HG03066 (cell line): ENCODE measurements around the gene ZBTB20.

ENCODE experiments used
- ATAC-seq: cut with Tn5 transposase; IDR thresholded peaks from one replicate; pipeline ENCODE4 v1.9.1; 2021; ENCODE audit warnings: low read depth; ENCODE audit not compliant: unreplicated experiment

Gene ZBTB20

DNA sequence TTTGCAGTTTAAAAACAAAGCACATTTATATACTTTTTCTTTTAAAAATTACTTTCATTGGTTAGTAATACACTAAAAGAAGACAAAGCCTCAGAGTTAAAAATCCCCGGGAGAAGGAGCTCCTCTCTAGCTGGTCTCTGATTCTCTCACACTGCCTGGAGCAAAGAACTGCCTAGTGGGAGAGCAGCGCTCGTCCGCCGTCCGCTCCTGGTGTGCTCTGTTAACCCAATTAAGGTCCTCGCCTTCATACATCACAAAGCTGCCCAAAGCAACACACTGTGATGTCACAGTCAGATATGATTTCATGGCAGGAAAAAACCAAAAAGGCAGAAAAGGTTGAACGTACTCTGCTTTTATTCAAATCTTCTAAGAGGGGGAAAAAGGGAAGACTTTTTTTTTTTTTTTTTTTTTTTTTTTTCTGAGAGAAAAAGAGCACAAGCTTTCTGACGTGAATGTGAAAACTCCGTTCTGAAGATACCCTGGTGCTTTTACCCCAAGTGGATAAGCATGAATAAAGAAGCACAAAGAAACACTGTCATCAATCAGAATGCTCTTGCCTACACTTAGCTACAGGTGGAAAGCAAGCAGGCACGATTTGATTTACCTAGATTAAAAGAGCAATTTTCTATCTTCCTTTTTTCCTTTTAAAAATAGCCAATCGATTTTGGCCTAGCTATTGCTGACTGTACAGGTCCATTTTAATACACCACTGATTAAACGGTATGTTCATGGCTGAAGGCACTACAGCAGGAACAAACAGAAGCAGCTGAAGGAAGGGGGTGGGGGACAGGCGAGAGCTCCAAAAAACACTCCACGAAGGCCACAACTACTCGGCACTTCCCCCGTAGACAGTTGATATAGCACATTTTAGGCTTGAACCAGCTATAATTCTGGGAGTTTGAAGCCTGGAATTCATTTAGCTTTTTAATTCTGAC lies 738.1 kb downstream of the ZBTB20 start:
- no peak for ATAC-seq

DNA sequence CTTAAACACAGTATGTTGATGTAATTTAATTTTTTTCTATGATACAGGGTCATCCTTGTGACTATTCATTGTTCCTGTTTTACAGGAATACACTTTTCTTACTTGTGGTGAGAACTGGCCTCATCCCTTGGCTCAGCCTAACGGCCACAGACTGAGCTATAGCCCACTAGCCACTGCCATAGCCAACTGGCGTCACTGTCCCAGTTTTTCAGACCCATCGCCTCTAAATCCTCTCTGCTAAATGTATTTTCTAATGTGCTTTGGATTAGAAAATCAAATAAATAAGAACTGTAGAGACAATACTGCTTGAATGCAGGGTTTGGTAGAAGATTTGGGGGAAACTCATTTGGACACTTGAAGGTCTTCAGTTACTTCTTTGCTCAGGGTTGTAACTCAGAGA lies 740.2 kb downstream of the ZBTB20 start:
- ATAC-seq = no peak

DNA sequence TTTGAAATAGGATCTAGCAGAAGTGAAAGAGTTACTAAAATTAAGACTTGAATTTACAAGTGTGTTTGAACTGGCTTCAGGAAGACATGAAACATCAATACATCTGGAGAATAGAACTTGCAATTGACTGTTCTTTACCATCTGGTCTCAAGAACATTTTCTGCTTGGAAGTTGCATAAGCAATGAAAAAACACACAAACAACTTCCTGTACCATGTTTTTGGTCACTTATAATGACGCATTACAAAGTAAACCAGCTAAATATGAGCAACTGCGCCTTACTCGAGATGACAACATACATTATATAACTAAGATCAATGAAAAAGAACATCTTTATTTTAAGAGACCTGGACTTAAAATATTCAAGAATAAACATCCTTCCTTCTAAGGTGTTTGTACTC lies 740.8 kb downstream of the ZBTB20 start:
- ATAC-seq = no peak

DNA sequence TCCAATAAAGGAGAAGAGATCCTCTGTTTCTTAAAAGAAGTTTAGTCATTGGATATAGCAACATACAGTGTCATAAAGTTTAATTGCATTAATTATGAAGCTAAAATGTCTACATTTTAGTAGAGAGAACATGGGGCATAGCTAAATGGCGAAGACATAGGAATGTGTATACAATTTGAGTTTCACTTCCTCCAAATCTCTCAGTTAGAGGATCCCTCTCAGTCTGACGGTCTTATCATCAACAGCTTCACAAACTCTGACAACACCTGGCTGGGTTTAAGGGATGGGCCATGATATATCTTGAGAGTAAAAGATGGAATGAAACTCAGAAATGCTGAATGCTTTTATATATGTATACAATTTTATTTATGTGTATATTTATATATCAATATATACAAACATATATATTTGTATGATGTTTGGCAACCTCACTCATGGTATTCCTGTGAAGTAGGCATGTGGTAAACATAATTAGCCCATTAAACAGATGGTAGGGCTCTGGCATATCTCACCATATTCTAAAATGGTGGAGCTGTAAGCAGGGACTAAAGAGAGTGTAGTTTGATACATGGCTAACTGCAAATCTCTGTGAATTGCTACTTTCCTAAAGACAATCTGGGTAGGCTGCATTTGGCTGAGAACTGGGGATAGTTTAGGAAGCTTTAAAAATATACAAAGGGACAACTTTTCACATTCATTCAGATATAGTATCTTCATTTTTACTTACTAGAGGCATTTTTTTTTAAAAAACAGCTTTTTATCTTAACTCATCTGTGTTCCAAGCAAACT lies 741.7 kb downstream of the ZBTB20 start:
- peak; percentile 70 for ATAC-seq

DNA sequence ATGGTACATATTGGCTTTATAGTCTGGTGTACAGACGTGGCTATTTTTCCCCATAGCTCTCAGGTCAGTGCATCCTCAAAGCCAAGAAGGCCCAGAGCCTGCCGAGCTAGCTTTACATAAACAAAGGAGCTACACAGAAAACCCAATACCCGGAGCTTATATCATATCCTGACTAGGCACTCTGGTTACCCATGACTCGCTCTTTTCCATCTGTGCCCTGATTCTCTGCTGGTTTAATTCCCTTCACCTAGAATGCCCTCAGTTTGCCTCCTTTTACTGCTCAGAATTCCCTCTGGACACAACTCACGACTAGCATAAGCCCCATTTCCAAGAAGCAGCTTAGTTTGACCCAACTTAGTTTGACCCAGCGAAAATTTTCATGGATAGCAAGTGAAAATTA lies 742.5 kb downstream of the ZBTB20 start:
- no peak for ATAC-seq

DNA sequence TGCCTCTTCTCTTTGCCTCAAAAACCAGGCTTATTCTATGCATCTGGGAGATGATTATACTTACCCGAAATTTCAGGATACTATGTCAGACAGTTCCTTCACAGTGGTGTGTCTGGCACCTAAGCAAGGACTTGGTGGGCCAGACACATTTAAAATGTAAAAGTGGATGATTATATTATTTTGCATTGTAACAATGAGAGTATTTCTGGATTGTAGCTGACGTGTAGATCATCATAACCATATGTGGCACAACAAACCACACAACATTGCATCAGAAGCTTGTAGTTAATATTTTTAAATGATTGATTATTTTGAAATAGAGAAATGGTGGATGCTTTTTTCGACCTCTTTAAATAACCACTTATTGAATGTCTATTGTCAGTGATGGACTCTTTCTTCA lies 744.2 kb downstream of the ZBTB20 start:
- no peak for ATAC-seq

DNA sequence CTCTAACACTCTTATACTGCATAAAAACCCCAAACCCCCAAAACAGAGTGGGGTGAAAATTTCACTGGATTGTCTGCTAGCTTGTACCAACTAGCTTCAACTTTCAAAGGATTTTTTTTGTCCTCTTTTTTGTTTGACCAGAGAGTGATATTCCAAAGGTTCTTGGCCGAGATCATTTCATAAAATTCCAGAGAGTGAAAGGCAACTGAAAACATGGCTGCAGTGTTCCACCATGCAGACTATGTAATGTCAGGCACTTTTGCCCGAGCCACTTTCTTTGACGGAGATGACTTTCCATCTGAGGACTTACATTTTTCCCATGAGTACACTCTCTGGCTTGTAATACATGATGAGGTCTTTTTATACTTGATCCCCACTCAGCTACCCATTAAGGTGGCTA lies 745.7 kb downstream of the ZBTB20 start:
- ATAC-seq = no peak

DNA sequence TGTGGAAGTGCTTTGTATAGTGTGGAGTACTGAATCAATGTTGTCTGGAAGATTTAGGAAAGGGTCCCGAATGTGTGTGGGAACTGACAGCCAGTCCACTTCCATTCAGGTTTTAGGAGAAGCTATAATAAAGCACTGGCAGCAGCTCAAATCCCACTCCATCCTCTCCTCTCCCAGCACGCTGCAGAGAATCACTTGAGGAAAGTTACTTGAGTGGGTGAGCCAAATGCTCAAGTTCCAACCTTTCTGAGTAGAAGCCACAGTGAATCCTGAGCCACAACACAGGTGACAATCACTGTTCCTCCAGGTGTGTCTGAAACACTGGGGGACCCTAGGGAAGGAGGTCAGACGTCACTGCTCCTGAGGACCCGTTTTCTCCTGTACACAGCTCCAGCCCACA lies 746.7 kb downstream of the ZBTB20 start:
- ATAC-seq = no peak

DNA sequence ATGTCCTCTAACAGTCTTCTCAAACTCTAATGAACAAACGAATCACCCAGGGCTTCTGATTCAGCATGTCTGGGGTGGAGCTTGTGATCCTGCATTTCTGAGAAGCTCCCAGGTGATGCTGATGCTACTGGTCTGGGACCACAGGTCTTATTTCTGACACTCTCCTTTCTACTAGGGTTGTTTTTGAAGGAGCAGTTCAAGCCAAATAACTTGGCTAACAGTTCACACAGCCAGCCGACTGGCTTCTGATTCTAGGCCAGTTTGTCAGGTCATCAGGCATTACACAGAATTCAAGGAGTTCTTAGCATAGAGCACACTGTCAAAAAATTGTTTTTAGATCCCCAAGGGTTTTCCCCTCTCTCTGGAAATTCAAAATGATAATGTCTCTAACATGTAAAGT lies 752.5 kb downstream of the ZBTB20 start:
- ATAC-seq = no peak

DNA sequence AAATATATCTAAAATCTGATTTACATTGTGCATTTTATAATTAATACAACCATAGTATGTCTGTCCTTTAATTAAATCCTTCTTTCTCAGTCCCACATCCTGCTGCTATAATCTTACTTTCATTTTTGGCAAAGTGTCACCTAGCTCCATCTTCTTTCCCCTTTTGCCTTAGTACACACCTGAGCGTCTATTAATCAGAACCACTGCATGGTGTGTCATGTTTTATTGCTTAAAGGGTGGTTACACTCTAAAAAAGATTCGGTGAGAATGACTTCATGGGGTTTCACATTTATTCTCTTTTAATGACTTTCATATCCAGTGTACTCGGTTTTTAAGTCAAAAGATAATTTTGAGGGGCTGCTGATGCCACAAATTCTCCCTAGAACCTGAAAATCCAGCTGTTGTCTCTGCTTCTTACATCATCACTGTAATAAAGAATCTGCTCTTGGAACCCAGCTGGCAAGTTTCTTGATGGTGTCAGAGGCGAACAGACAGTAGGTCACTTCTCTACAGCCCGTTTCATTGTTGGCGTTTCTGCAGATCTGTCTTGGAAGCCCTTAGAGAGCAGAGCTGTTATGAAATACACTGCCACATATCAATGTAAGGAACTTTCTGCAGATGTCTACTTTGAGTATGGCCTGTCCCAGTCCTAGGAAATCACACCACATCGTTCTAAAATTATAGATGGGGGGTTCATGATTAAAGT lies 753.6 kb downstream of the ZBTB20 start:
- no peak for ATAC-seq

DNA sequence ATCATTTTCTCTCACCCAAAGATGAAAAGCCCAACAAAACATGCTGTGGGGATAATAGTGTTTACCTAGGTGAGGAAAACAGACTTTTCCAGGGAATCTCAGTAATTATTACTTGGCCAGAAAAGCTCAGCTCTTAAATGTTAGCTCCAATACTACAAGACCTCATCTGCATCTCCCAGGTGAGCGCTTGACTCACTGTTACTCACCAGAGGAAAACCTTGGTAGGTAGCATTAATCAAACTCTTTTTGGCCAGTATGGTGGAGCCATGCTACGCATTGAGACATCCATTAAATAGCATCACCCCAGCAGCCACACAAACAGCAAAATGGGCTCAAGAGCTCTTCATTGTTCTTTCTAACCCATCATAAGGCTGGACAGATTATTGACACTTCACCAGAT lies 754.3 kb downstream of the ZBTB20 start:
- ATAC-seq = no peak

DNA sequence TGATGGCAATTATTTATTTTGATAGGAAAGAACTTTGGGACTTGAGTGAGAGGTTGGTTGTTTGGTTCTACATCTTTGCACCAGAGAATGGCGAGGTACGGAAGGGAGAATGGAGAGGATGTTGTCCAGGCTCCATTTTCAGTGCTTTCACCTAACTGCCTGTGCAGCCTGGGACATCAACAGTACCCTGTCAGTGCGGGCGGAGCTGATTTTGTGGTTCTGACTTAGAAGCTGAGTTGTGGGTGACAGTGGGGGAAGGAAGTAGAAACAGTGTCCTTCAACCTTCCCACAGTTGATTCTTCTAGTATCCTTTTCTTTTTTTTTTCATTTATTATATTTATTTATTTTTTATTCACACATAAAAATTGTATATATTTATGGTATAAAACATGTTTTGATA lies 757.9 kb downstream of the ZBTB20 start:
- no peak for ATAC-seq

DNA sequence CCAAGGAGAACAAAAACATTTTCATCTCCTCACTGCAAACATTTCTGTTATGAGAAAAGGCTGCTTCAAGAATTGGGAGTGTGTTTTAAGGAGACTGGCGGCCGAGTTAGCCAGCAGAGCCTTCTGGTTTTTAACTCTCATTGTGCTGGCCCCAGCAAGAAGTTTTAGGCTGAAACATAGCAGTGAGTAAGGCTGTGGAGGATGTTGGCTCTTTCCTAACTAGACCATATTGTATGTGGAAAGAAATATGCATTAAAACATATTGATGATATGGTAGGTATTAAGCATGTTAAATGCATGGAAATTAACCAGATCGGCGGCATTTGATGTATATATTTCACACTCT lies 762.6 kb downstream of the ZBTB20 start:
- ATAC-seq = no peak

DNA sequence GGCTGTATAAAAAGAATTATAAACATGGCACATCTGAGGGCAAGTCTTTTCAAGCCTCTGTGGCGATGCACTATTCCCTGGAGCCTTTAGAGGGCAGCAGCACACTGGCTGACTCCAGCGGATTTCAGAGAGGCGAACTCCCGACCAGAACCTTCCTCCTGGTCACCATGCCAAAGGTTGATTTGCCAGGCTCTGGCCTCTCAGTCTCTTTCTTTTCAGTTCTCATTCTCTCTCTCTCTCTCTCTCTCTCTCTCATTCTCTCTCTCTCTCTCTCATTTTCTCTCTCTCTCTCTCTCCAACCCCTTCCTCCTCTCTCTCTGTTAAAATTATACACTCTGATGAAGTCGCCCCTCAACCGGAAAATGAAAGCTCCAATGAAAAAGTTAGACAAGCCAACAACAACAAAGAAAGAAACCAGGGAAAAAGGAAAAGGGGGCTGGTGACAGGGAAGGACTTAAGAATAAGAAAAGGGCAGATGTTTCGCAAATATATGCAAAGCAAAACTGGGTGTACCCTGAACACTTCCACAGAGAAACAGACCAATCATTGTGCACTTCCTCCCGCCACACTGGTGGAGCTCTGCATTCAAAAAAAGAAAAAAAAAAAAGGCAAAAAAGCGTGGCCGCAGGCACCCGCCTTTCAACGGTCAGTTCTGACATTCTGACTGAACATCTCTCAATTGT lies 763.1 kb downstream of the ZBTB20 start:
- peak; percentile 87 for ATAC-seq

DNA sequence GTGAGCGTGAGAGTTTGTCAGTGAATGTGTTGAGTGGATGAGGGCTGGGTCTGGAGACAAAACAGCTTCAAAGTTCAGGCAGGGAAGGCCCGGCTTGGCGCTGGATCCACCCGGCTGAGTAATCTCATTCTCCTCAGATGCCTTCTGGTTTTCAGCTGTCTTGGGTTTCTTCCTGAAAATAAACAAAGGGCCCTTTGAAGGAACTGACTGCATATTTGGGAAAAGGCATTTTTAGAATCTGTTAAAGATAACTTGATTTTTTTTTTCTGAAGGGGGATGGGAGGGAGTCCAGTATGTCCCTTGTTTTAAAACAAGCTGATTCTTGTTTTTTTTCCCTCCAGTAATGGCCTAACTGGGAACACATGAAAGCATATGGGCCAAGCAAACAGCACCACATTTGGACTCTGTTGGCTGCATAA lies 766.8 kb downstream of the ZBTB20 start:
- ATAC-seq = no peak

DNA sequence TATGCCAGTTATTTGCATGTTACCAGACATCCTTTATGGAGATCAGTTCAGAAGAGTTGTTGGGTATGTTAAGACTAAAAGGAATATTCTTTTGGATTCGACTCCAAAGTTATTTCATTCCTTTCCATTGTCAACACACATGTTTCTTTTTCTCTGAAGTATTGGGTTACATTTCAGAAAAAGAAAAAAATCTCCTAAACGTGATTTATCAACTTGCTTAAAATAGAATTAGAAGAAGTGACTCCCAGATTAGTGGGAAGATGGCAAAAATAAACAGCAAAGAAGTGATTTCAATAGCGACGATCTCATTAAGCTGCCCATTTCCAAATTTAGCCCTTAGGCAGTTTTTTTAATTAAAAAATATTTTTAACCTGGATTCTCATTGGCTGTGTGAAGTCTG lies 767.8 kb downstream of the ZBTB20 start:
- no peak for ATAC-seq

DNA sequence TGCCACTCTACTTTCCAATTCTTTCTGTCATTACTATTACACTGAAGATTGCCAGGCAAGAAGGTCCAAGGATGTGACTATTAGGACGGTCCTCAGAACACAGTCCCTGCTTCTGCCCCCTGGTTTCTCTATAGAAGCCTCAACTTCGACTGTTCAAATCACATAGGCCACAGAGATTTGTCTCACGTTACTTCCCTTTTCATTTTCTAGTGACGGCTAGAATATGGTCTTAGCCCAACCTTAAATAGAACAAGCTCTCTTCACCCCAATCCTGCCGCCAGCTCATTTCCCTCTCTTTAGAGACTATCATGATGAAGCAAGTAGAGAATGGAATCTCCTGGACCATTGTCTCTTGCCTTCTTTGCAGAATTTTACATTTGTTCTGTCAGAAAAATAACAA lies 768.3 kb downstream of the ZBTB20 start:
- ATAC-seq = no peak

DNA sequence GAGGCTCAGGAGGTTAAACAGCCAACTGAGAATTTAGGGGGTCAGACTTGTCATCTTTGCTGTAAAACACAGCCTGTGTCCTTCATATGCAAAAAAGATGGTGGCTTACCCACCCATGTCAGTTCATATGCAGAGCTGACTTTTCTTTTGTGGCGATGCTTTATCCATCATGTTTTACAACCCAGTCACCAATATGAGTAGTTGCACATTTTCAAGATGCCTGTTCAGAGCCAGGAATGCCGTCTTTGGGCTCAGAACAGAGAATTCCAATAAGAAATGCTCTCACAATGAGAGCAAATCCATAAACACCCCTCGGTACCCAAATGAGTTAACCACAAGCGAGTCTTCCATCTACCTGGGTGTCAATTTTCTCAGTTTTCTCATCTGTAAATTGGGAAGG lies 769.7 kb downstream of the ZBTB20 start:
- ATAC-seq = no peak

DNA sequence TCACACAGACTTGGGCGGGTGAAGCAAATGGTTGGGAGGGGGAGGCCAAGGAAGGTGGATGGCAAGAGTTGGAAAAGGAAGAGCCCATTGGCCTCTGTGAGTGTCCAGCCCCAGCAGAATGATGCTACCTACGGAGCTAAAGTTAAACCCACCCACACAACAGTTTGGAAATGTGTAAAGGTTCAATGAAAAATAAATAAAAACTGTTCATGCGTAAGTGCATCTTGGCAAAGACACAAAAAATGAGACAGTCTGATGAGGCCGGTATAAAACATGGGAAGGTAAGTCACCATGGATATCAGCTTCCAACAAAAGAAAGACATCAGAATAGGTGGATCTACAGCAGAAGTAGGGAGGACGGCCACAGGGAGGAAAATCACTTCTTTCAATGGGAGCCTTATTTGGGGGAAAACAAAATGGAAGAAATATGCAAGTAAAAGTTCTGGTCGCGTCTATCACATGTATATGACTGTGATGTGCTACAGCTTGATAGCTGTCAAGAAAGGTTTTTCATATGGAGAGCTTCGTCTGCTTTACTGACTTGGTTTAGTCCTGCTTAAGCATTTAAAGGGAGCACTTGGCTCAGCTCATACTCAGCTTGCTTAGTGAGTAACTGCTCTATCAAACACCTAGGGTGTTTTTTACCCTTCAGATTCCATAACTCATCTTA lies 770.4 kb downstream of the ZBTB20 start:
- no peak for ATAC-seq
